NB4 (cell line): ENCODE results near the gene CREBL2.
"Not testable (repeated sequence)": the region's sequence is repeated elsewhere in the genome, so short reads cannot be mapped to it uniquely, and the experiment has no call there.

Experiments used
- DNase-seq: peaks from one replicate; pipeline ENCODE4 v3.0.0; 2010; ENCODE audit warnings: low read depth
- H3K4me3 ChIP-seq: one replicate; pipeline ENCODE4 v1.5.1; 2011; ENCODE audit warnings: mild to moderate bottlenecking, low read depth, low read length, moderate library complexity
- CTCF ChIP-seq: IDR thresholded peaks from one replicate; pipeline ENCODE4 v1.5.1; 2012; ENCODE audit warnings: low read depth, low read length
- MAX ChIP-seq: IDR thresholded peaks from 2 replicates; pipeline ENCODE4 v1.6.1; 2011; ENCODE audit warnings: low read depth, low read length
- MYC ChIP-seq: IDR thresholded peaks from 2 replicates; pipeline ENCODE4 v1.6.1; 2011; ENCODE audit warnings: low read depth, low read length
- POLR2A ChIP-seq: IDR thresholded peaks from 2 replicates; pipeline ENCODE4 v1.6.1; 2011; ENCODE audit warnings: mild to moderate bottlenecking; ENCODE audit not compliant: insufficient read length; ENCODE audit errors: extremely low read depth

Gene CREBL2

GRCh38 chr12:12611512-12612306, at the start of gene CREBL2:
CREBL2 (plus strand) TSS chr12:12611876; CDS start chr12:12612173, 297 bp downstream.
- H3K4me3 ChIP-seq = peak within 1 kb of the TSS; percentile 88
- TF ChIP-seq MYC (peak; percentile 80), POLR2A (peak; percentile 52), CTCF (no peak), MAX (peak; percentile 64)

GRCh38 chr12:12562016-12562483, 49.6 kb upstream of the CREBL2 start:
- peak overlapping the region; percentile 53 for H3K4me3 ChIP-seq
- TF ChIP-seq MAX = no peak
- TF ChIP-seq MYC = no peak
- TF ChIP-seq POLR2A = no peak
- no peak for TF ChIP-seq CTCF
- DNase-seq = peak; percentile 50

More at GRCh38 chr12:12611512-12612306, at the start of gene CREBL2:
- peak; percentile 96 for DNase-seq

GRCh38 chr12:12562585-12563261, 49.0 kb upstream of the CREBL2 start, which contains the start of gene DUSP16:
DUSP16 (minus strand) TSS chr12:12562863; CDS start chr12:12521098, 41,765 bp downstream.
- peak; percentile 79 for DNase-seq
- H3K4me3 ChIP-seq = peak within 1 kb of the TSS; percentile 53
- TF ChIP-seq MYC (peak; percentile 39; the same call in 1 of the 2 replicates), MAX (no peak), POLR2A (no peak)

- peak overlapping the region; percentile 40 for H3K4me3 ChIP-seq
- DNase-seq = no peak
Observed at GRCh38 chr12:12563290-12563928, 48.3 kb upstream of the CREBL2 start.

GRCh38 chr12:12564911-12565310, 46.8 kb upstream of the CREBL2 start:
- TF ChIP-seq CTCF (no peak), POLR2A (no peak), MYC (no peak), MAX (no peak)
- no peak overlapping the region for H3K4me3 ChIP-seq
- no peak for DNase-seq

More at GRCh38 chr12:12563290-12563928, 48.3 kb upstream of the CREBL2 start:
- TF ChIP-seq CTCF = no peak
- no peak for TF ChIP-seq MYC
- TF ChIP-seq MAX = no peak
- no peak for TF ChIP-seq POLR2A

GRCh38 chr12:12565971-12566370, 45.7 kb upstream of the CREBL2 start:
- H3K4me3 ChIP-seq, DNase-seq: not testable (repeated sequence)
